Measurements from ENCODE around the gene PLA2G1B.

Gene PLA2G1B

DNA sequence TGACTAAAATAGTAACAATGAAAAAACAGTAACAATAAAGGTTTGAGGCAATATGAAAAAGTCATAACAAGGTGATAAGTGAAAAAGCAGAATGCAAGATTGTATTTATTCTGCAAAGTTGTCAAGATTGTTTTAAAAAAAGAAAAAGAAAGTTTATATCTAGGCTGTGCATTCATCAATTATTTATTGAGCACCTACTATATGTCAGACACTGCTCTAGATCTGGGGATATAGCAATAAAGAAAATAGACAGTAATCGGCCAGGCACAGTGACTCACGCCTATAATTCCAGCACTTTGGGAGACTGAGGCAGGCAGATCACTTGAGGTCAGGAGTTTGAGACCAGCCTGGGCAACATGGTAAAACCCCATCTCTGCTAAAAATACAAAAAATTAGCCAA lies 3.8 kb downstream of the PLA2G1B start:
- no peak for DNase-seq

DNA sequence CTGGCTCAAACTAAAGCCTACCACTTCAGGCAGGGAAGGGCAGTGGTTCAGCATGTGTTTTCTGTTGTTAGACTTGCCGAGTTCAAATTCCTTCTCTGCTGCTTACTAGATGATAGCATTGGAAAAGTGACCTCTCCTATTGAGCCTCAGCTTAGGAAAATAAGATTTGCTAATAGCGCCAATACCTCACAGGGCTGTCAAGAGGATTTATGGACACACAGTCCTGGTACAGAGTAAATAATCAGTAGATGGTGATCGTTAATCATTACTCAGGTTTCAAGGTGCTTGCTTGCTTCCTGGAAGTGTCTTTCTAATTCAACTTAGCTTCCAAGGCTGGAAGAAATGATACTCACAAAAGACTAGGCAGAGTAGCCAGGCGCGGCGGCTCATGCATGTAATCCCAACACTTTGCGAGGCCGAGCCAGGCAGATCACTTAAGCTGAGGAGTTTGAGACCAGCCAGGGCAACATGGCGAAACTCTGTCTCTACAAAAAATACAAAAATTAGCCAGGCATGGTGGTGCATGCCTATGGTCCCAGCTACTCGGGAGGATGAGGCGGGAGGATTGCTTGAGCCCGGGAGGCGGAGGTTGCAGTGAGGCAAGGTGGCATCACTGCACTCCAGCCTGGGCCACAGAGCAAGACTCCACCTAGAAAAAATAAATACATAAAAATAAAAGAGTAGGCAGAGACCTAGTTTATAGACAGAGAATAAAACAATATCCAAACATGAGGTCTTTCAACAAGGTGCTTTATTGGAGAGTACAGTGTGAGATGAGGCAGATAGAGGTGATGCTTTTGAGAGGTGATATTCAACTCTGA lies 6.0 kb downstream of the PLA2G1B start:
- DNase-seq, result no peak

DNA sequence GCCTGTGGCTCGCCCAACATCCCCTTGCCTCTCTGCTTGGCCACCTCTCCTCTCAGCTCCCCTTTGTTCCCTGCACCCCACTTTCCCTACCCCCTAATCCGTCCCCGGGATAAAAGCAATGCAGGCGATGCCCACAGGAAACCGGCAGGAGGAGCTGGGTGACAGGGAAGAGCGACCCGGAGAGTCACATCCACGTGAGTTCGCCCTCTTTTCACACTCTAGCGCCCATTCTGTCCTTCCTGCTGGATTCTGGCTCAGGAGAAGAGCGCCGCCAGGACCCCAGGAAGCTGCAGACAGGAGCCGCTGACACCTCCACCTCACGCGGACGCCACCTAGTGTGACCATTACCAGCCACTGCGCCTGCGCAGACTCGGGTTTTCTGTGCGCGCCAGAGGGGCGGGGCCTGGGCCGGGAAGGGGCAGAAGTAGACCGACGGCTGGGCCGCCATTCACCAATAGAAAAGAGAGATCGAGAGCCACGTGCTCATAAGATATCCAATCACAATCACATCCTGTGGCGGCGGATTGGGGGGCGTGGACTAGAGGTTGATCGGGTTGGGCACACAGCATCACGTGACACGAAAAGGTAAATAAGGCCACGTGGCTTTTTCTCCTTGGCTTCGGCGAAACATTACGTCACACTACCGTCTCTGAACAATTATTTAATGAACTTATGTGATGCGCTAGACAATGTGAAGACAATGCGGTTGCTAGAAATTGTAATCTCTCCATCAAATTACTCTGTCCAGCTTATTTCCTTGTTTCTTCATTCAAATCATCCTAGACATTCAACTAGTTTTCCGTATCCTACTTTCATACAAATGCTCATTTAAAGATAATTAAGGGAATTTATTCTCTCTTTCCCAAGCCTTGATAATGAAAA lies 10.1 kb downstream of the PLA2G1B start:
- peak; percentile 100 for DNase-seq

DNA sequence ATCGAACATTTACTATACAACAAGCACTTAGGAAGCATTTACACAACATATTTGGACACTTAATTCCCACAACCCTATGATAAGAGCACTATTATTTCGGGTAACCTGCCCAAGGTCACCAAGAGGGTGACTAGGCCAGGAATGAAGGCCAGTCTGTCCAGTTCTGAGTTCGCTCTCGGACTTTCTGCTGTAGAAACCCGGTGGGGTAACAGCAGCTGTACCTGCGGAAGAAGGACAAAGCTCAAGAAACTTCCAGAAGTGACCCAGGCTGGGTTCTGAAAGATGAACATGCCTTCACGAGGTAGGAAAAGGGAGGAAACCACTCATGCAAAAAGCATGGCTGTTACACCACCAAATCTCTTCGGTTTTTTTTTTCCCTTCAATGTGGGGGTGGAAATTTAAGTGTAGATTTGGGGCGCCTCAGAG lies 10.8 kb downstream of the PLA2G1B start:
- peak in 1 of 2 donors; percentile 6 for DNase-seq

GRCh38 chr12:120314220-120314619 lies 13.4 kb downstream of the PLA2G1B start:
- DNase-seq, result no peak

DNA sequence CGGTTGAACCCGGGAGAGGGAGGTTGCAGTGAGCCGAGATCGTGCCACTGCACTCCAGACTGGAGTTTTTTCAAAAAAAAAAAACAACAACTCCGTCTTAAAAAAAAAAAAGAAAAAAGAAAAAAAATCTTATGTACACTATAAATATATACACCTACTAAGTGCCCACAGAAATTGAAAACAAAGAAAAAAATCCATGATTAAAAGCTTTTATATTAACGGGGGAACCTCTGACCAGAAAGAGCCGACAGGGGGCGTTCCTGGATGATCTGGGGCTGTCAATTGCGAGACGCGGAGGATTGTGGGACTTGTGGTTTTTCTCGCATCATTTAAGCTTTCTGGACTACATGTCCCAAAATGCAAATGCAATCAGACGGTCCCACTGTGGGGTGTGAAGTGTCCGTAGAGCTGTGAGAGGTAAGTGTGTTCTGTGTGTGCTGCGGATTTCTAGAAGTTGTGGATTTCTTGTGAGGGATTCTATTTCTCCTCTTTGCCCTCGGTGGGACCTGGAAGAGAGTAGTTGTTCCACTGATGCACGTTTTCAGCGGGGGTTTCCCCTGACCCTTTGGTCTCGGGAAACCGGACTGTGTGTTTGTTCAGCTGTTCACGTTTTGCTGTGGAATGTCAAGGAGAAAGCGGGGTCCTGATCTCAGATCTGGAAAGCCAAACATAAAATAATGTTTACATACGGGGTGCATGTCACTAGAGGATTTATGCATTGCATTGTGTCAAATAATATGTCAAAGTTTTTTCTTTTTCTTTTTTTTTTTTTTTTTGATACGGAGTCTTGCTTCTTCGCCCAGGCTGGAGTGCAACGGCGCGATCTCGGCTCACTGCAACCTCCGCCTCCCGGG lies 25.4 kb downstream of the PLA2G1B start, which contains the start of gene SIRT4:
Gene SIRT4, plus strand, starts transcription at position 360 of the 854 bp plus-strand sequence. CDS start 1,241 bp downstream, outside the sequence.
- peak; percentile 89 to 92 for DNase-seq

GRCh38 chr12:120292661-120293531 lies 34.7 kb downstream of the PLA2G1B start, which contains the start of gene RNU4-1:
RNU4-1 (minus strand) TSS chr12:120293237.
- peak; percentile 90 to 91 for DNase-seq

DNA sequence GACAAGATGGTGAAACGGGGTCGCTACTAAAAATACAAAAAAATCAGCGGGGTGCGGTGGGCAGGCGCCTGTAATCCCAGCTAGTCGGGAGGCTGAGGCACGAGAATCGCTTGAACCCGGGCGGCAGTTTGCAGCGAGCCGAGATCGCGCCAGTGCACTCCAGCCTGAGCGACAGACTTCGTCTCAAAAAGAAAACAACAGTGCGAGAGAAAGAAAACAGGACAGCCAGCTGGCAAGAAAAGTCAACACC lies 35.2 kb downstream of the PLA2G1B start:
- DNase-seq, result no peak

DNA sequence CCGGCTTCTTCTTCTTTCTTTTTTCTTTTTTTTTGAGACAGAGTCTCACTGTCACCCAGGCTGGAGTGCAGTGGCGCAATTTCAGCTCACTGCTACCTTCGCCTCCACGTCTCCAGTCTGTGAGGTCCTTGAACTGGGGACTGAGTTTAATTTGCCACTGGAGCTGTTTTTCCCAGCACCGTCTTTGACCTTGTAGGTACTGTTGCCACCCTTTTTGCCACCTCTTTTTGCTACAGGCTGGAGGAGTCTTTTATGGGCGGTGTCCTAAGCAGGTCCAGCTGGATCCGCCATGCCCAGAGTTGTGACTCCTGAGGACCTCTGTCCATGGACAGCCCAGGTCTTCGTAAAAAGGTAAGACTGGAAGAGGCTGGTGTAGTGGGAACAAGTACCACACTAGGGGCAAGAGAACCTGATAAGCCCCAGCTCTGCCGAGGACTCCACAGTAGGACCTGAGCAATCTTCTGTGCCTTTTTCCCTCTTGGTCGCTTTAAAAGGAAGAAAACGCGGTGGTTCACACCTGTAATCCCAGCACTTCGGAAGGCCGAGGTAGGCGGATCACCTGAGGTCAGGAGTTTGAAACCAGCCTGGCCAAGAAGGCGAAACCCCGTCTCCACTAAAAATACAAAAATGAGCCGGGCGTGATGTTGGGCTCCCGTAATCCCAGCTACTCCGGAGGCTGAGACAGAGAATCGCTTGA lies 36.8 kb downstream of the PLA2G1B start:
- DNase-seq, result peak; percentile 9 to 20

DNA sequence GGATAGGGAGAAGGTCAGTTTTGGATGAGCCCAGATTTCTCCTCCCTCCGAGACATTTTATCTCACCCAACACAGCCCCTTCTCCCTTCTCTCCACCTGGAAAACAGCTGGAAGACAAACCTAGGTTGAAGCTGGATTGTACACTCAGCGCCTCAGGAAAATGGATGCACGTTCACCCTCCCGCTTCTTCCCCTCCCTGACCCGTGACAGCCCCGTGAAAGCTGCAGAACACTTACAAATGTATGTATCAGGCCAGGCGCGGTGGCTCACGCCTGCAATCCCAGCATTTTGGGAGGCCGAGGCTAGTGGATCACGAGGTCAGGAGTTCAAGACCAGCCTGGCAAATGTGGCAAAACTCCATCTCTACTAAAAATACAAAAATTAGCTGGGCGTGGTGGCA lies 40.1 kb downstream of the PLA2G1B start:
- no peak for DNase-seq

DNA sequence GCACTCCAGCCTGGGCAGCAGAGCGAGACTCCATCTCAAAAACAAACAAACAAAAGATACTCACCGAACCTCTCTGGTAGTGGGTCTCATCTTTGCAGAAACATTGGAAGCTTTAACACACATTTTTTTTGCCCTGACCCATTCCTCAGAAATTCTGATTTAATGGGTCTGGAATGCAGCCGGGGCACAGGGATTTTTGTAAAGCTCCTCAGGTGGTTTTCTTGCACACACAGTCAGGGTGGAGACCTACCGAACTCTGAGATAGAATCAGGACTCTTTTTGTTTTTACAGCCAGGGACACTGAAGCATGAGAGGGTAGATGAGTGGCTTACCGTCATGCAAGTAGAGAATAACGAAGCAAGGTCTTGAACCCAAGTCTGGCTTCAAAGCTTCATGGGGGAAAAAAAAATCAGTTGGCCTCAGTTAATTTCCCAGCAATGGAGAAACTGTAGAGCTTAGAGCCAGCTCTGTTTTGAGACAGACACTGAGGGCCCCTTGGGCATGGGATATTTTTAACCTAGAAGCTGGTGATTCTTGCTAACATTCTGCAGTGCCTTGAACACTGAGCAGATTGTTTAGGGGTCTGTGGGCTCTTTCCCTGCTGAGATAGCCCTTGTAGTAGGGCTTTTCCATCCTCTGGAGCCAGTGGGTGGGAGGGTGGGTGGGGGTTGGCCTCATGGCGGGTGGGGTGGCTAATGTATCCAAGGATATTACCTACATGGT lies 40.6 kb downstream of the PLA2G1B start:
- no peak for DNase-seq

DNA sequence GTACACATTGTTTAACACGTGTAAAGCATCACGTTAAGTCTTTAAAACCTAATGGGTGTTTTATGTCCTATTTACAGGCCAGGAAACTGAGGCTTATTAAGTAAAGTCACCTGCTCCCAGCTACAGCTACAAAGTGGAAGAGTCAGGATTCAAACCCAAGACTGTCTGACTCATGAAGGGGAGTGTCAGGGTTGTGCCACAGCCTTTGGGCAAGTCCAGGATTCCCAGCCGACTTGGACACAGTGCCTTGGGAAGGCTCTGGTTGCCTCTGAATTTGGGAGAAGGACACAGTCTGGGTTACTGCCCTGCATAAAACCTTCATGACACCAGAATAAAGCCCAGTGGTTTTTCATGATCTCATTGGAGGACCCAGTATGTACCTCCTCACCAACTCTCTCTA lies 43.2 kb downstream of the PLA2G1B start:
- no peak for DNase-seq

- DNase-seq, result no peak
These were observed 44.3 kb downstream of the PLA2G1B start for GRCh38 chr12:120283318-120283717.

GRCh38 chr12:120278137-120279069 lies 49.2 kb downstream of the PLA2G1B start:
- no peak for DNase-seq

DNA sequence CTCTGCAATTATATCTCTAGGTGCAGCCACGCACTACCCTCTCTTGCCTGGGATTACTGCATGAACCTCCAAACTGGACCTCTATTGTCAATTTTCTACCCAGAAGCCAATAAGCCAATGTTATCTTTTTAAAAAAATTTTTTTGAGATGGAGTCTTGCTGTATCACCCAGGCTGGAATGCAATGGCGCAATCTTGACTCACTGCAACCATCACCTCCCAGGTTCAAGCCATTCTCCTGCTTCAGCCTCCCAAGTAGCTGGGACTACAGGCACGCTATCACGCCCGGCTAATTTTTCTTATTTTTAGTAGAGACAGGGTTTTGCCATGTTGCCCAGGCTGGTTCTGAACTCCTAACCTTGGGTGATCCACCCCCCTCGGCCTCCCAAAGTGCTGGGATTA lies 50.8 kb downstream of the PLA2G1B start:
- no peak for DNase-seq

All from CD4-positive, alpha-beta T cell treated with Interleukin-1 beta for 1 hour (primary cell).